AG20443 (cell line): ENCODE data around the gene PTPRN2.
"Not testable (repeated sequence)": the region's sequence is repeated elsewhere in the genome, so short reads cannot be mapped to it uniquely, and the experiment has no call there.

Source experiments
- DNase-seq: peaks from one replicate; pipeline ENCODE4 v3.0.0; 2012; ENCODE audit warnings: low spot score, mixed read lengths

The PTPRN2 gene

DNA sequence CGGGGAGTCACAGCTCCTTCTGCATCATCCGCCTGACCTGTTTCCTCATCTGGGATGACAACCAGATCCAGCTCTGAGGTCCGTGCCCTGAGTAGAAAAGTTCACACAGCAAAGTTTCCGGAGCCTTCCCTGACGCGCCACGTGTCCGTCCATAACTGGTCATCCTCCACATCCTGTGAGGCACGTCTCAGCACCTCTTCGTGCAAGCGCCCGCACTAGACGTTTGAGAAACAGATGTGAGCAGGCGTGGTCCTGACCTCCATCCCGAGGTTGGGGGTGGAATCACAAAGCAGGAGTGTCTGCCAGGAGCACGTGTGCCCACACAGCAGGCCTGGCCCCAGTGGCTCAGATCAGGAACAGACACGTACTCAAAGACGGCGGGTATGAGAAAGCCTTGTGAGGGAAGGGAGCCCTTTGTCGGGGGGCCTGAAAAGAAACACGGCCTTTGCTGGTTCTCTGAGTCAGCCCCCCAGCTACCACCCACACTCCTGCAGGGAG is 730.0 kb downstream of the PTPRN2 start:
- DNase-seq, result no peak

GRCh38 chr7:157856873-157857577 is 730.6 kb downstream of the PTPRN2 start:
- no peak for DNase-seq

GRCh38 chr7:157855452-157856213 is 732.0 kb downstream of the PTPRN2 start:
- no peak for DNase-seq

GRCh38 chr7:157855016-157855415 is 732.6 kb downstream of the PTPRN2 start:
- DNase-seq, result no peak

- no peak for DNase-seq
These were observed 733.3 kb downstream of the PTPRN2 start for GRCh38 chr7:157854066-157854891.

- no peak for DNase-seq
These were observed 733.9 kb downstream of the PTPRN2 start for GRCh38 chr7:157853789-157854065.

- no peak for DNase-seq
These were observed 734.4 kb downstream of the PTPRN2 start for GRCh38 chr7:157853076-157853788.

- DNase-seq, result no peak
These were observed 736.0 kb downstream of the PTPRN2 start for GRCh38 chr7:157851501-157852067.

DNA sequence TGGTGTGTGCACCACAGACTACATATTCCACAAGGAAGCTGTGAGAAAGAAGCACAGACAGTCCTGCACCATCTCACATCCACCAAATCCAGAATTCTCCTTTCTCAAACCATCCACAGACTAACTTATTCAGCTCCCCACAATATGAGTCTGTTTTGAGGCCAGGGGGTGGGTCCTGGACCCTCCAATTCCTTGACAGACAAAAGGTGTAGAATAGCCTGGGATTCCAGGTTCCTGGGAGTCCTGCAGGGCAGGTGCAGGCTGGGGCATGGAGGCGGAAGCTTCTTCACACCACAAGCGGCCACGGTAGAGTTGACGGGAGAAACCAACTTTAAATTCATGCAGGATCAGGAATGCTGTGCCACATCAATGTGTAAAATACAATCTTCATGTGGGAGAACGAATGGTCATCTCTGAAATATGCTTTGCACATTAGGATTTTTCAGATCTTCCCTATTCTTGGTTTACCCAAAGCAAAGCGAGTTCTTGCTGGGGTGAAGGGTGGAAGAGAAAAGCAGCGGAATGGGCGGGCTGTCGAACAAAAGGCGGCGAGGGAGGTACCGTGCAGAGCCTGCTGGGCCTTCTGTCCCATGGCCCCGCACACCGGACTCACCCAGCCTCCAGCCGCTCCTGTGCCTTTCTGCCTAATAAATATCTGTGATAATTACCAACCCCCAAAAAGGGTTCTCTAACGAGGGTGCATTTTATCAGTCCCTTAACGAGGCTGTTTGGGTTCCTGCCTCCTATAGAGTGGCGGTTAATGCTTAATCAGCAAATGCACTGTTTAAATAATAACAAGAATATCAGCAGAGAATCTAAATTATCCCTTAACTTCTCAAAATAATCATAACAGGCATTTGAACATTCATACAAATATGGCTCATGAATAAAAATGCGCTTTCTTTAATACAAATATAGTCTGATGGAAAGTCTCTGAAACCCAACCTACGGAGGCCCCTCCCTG is 736.9 kb downstream of the PTPRN2 start:
- no peak for DNase-seq

DNA sequence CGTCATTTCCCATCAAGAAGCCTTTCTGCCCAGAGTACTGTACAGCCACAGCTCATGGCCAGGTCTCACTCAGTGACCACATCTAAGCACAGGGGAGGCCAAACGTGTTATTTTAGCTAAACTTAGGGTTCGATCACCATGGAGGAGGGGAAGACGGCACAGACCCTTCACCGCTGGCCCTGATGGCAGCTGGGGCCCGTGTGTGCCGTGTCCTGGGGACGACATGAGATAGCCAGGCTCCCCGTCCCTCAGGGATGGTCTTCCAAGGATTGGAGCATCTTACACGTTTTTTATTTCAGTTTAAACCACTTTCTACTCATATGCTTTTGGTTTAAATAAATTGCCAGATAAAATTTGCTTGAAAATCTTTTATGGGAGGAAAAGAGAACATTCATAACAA is 737.9 kb downstream of the PTPRN2 start:
- no peak for DNase-seq

- no peak for DNase-seq
These were observed 738.4 kb downstream of the PTPRN2 start for GRCh38 chr7:157849341-157849596.

DNA sequence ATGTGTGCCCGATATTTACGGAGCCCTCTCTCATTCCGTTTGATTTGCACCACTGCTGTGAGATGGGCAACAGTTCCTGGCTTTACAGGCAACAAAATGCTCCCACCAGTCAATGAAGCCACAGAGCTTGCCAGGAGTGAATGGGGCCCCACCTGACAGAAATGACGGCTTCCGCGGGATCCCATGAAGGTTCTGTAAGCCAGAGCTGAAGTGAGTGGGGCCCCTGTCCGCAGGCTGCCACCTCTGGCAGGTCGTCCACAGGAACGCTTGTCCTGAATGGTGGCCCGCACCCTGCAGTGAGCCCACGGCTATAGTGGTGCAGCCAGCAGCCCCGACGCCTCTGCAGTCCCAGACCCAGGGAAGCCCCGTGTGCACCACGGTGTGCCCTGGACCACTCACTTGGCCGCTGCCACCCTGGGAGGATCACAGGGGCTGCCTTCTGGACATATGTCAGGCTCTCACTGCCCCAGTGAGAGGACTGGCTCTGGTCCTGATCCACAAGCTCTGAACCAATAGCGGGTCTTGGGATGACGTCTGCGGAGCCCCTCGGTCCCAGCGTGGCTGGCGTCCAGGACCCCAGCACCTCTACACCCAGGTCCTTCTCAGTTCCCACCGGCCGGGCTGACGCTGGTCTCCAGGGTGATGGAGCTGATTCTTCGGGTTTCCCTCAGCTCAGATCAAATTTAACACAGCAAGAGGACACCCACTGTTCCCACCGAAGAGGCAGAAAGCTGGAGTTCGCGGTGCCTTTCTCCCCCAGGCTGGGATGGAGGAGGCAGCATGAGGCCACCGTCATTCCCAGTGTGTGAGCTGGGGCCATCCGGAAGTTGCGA is 738.9 kb downstream of the PTPRN2 start:
- DNase-seq, result no peak

GRCh38 chr7:157847756-157848487 is 739.7 kb downstream of the PTPRN2 start:
- DNase-seq, result not testable (repeated sequence)

GRCh38 chr7:157846746-157847145 is 740.9 kb downstream of the PTPRN2 start:
- not testable (repeated sequence) for DNase-seq

DNA sequence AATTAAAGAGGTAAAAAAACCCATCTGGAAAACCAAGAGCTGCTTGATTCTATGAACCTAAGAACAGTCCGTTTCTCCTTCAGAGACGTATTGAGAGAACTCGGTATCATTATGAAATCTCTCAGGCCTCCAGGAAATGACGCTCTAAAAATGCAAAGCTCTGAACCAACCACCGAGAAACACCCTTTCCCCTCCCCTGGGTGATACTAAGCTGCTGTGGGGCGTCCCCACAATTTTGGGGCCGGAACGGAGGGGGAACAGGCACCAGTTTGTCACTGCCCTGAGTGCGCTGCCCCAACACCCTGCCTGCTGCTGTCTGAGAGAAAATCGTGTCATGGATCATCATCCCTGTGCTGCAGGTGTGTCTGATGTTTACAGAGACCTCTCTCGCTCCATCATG is 741.4 kb downstream of the PTPRN2 start:
- no peak for DNase-seq

- no peak for DNase-seq
These were observed 742.3 kb downstream of the PTPRN2 start for GRCh38 chr7:157845203-157845835.

DNA sequence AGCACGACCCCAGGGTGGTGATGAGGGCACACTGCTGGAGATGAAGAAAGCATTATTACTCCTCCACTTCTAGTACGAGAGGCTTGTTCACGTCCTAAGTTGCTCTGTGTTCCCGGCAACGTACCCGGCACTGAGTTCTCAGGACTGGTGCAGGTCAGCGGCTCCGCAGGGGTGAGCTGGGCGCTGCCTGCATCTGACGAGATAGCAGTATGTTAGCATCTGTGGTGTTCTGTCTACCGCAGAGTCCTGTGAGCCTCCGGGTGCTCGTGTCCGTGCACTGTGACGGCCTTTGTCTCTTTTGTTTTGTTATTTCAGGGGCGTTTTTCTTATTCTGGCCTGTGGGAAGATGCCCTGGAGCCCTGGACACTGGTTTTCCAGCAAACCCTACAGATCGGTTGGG is 743.0 kb downstream of the PTPRN2 start:
- DNase-seq, result no peak

GRCh38 chr7:157844141-157844540 is 743.5 kb downstream of the PTPRN2 start:
- DNase-seq, result no peak
